ENCODE measurements around the gene MIAT.

The MIAT gene

GRCh38 chr22:26718905-26719304 lies 61.5 kb downstream of the MIAT start:
- peak; percentile 87 for DNase-seq (ENCODE audit: low read depth)
- H3K4me3 ChIP-seq (ENCODE audit: control insufficient read depth, low read depth, low read length), result no peak overlapping the region
- no peak for TF ChIP-seq CTCF (conservative IDR thresholded peaks at IDR 0.05; ENCODE audit: control insufficient read depth, insufficient read depth, low read depth, low read length)

GRCh38 chr22:26722159-26722558 lies 64.8 kb downstream of the MIAT start:
- peak; percentile 53 for DNase-seq (ENCODE audit: low read depth)
- H3K4me3 ChIP-seq (ENCODE audit: control insufficient read depth, low read depth, low read length), result no peak overlapping the region
- TF ChIP-seq CTCF (conservative IDR thresholded peaks at IDR 0.05; ENCODE audit: control insufficient read depth, insufficient read depth, low read depth, low read length), result no peak

- no peak for TF ChIP-seq CTCF (conservative IDR thresholded peaks at IDR 0.05; ENCODE audit: control insufficient read depth, insufficient read depth, low read depth, low read length)
- DNase-seq (ENCODE audit: low read depth), result no peak
- H3K4me3 ChIP-seq (ENCODE audit: control insufficient read depth, low read depth, low read length), result no peak overlapping the region
Observed at GRCh38 chr22:26724414-26724813, 67.0 kb downstream of the MIAT start.

- H3K4me3 ChIP-seq (ENCODE audit: control insufficient read depth, low read depth, low read length), result no peak overlapping the region
- DNase-seq (ENCODE audit: low read depth), result no peak
- no peak for TF ChIP-seq CTCF (conservative IDR thresholded peaks at IDR 0.05; ENCODE audit: control insufficient read depth, insufficient read depth, low read depth, low read length)
Observed at GRCh38 chr22:26725012-26725676, 67.8 kb downstream of the MIAT start.

All from fibroblast of mammary gland (primary cell).